Stimulated activated CD8-positive, alpha-beta memory T cell treated with anti-CD3 and anti-CD28 coated beads, Interleukin-7, amount 100 ng/mL, for 4 hours (primary cell): ENCODE measurements around the gene JAML.

Experiments used
- DNase-seq, 2 donors: peaks; one replicate each; pipeline ENCODE4 v3.0.0-alpha.2; 2020; ENCODE audit warnings: low read depth in 2 of 2

Gene JAML

DNA sequence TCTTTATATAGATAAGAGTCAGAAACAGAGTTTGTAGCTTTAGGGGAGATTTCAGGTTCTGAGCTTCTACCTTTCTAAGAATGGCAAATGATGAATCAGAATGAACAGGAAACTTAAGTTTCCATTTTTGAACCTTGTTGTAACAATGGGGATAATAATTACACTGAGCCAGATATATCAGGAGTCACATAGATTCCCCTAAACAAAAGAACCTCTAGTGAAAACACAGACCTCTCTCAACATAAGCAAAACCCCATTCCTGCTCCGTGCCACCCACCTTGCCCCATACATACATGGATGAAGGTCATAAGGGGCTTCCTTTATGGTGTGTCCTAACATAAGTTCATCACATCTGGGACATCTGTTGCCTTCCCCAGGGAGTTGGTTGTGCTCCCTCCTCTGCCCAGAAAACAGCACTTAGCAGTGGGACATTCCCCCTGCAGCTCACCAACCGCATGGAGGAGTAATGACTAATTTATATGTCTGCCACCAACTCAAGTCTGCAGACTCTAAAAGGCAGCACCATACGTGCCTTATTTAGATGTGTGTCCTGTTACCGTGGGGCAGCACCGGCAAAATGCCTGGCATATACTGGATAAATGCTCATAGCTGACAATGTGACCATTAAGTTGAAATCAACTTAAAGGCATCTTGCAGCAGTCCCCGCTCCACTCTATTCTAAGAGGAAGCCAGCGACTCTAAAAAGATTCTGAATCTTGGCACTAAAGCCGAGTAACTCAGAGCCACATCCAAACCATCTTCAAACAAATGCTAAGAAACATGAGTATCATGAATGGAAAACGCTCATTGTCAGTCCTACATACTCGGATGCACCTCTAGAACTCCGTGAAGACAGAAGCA, 8.0 kb downstream of the JAML start:
- DNase-seq, result peak in 1 of 2 donors; percentile 41

DNA sequence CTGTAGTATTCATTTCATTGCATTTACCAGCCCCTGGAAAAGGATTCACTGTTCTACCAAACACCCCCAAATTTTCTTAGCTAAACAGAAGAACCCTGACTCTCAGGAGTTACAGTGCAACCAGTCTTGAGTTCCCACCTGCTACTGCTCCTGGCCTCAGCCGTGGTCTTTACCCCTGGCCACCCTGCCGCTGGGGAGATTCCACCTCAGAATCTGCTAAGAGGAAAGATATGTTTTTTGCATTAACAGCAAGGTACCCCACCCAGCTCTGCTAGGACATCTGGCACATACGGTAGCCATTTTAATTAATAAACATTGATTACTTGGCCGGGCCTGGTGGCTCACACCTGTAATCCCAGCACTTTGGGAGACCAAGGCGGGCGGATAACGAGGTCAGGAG, 9.0 kb downstream of the JAML start:
- no peak for DNase-seq

DNA sequence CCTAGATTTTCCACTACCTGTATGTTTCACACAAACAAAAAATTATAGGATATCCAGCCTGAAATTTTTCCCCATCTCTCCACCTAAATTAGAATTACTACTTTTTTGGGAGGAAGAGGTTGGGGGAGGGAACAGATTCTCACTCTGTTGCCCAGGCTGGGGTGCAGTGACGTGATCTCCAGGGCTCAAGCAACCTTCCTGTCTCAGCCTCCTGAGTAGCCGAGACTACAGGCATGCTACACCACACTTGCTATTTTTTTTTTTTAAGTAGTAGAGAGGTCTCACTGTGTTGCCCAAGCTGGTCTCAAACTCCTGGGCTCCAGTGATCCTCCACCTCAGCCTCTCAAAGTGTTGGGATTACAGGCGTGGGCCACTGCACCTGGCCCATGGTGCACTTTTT, 9.5 kb downstream of the JAML start:
- DNase-seq, result no peak

DNA sequence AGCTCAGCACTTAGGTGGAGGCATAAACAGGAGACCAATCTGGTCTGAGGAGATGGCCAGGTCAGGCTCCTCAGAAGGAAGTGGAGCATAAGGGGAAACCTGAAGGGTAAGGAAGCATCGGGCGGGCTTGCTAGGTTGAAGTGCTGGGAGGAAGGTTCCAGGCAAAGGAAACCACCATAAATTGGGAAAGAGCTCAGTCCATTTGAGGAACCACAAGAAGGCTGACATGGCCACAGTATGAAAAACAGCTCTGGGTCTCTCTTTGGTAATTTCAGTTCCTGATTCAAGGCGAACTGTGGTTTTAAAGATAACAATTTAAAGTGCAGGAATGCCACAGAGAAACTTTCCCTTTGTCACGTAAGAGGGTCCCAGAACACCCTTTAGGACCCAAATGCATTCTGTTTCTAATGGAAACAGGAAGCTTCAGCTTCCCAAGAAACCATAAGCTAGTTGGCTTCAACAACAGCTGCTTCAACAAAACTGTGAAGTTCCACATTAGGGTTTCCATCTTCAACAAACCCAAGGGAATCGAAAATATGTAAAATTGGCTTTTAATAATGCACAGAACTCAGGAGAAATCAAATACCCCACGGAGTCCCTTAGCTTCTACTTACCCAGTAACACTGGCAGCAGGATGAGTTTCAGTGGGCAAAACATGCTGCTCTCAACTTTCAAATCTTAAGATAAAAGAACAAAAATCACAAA, 10.4 kb downstream of the JAML start:
- no peak for DNase-seq

DNA sequence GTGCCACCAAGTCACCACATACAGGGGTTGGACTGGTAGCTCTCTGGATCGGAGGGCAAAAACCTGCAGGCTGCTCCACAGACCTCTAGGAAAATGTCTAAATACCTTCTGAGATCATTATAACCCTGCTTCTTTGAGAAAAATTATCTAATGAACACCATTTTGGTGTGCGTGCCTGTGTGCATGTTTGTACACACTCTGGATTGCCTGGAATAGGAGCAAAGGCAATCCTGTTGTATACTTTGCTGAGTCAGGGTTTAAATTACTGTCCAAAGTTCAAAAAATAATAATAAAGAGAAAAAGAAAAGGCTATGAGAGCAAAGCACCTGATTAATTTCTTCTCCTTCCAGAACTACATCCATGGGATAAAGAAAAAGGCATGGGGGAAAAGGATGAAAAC, 11.0 kb downstream of the JAML start:
- DNase-seq, result no peak

DNA sequence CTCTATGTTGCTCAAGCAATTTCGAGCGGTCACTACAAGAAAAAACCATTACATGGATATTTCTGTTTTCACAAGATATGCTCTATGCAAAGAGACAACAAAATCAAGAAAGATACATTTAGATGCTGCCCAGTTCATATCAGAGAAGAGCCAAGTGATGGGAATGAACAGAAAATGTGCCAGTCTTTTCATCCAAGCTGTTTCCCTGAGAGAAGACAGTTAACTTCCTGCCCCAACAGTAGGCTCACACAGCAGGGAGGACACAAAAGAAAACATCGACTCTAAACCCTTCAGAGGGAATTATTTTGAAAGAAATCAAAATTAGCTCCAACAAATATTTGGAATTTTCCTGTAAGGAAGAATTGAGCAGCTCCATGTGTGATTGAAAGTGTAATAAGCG, 11.6 kb downstream of the JAML start:
- DNase-seq, result no peak

DNA sequence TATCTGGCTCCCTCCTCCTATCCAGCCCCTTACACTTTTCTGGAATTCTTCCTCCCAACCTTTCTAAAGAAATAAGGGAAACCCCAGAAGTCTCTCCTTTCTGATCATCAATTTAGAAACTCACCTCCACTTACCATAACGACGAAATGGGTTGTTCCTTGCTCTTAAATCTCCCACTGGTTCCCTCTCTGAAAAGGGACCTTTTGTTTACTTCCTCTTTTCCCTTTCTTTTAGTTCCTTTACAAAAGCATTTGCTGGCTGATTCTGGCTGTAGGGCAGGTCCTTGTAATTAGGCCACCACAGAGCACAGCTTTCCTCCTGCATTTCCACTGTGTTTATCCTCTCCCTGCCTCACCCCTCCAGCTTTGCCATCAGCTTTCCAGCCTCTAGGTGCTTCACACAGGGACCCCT, 12.0 kb downstream of the JAML start:
- no peak for DNase-seq

DNA sequence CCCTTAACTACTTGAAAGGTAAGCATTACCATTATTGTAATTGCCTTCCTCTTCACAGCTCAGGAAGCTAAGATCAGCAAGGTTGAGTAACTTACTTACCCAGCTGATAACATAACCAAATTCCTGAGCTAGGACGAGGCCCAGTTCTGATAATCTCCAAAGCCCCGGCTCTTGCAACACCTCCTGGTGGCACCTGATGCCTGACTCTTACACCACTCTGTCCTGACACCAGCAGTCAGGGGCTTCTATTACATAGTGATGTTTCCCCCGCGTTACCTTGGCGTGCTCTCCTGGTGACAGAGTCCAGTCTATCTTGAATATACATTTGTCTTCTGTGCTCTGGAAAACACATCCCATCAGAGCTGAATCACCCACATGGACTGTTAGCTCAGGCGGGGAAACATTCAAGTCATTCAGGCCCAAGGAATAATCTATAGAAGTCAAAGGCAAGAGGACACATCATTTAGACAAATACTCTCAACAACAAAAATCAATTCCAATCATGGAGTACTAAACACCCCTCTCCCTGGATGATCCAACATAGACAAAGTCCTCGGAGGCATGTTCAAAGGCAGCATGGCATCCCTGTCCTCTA, 12.6 kb downstream of the JAML start:
- DNase-seq, result no peak

DNA sequence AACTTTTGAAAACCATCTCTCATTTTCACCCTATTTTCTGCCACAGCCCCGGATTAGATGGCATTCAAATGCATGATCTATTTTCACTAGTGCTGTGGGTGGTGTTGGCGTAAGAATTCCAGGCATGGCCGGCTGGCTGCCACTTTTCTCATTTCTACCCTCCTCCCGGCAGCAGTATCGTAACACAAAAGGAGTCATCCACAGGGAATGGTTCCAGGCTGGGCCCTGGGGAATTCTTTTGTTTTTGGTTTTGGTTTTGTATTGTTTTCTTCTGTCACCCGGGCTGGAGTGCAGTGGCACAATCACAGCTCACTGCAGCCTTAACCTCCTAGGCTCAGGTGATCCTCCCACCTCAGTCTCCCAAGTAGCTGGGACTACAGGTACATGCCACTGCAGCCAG, 13.8 kb downstream of the JAML start:
- no peak for DNase-seq

DNA sequence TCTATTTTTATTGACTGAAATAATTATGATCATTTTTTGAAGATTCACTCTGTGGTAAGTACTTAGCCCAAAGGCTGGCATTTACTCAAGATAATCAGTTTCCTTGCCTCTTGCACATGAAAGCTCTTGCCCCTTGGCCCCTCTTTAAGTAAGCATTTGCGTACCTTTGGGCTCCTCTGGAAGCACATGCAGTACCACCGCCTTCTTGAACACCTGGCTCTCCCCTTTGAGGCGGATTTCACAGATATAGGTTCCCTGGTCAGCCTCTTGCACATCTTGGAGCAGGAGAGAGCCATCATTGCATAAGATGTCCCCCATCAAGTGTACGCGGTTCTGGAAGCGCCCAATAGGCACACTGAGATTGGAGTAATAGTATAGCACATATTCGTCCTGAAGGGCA, 14.5 kb downstream of the JAML start:
- DNase-seq, result no peak

DNA sequence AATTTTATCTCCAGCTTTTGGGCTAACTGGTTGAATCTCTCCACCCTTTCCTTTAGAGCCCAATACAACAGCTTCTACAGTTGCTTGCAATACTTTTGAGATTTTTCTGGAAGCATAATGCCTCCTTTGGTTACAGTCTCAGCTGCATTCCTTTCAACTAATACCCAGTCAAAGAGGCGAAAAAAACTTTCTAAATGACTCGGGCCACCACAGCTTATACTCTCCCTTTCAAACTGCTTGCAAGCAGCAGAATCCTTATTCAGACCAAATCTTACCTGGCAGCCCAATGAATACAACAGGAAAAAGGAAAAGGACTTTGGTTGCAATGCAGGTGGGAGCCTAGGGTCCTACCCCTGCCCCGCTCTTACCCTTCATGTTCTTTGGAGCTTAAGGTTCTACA, 15.8 kb downstream of the JAML start:
- no peak for DNase-seq

DNA sequence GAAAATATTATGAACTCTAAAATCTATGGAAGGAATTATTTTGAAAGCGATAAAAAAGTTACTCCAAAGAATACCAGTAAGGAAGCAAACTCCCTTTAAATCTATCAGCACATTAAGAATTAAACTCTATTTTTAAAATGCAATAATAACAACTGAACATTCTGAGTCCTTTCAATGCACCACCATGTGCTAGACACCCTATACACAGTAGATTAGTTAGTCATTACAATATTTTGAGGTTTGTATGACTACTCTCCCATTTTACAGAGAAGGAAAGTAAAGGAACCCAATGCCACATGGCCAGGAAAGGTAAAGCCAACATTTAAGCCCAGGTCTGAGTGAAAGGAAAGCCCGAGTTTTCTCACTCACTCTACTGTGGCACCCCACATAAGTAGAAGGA, 17.7 kb downstream of the JAML start:
- DNase-seq, result no peak

DNA sequence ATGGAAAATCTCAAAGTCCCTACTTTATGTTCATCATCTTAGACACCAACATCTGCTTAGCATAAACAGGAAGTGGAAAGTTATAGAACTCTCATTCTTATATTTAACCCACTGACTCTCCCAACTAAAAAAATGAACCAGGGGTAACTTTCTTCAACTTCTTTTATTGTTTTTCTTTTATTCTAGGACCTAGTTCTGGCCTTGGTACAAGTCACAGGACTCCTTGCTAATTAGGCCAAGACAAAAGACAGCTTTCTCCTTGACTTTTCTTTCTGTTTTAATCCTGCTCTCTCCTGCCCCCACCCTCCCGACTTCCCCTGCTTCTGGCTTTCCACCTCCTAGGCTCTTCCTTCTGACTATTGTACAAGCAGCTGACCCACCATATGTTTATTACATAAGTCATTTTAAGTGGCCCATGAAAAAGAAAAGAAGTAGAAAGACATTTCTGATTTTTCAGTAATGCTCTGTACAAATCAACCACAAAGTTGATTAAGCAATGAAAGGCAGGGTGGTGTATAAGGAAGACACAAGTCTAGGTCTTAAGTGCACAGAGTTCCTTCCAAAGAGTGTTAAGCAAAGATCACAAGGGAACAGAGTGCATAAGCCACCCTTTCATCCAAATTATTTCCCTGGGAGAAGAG, 18.3 kb downstream of the JAML start:
- DNase-seq, result no peak

DNA sequence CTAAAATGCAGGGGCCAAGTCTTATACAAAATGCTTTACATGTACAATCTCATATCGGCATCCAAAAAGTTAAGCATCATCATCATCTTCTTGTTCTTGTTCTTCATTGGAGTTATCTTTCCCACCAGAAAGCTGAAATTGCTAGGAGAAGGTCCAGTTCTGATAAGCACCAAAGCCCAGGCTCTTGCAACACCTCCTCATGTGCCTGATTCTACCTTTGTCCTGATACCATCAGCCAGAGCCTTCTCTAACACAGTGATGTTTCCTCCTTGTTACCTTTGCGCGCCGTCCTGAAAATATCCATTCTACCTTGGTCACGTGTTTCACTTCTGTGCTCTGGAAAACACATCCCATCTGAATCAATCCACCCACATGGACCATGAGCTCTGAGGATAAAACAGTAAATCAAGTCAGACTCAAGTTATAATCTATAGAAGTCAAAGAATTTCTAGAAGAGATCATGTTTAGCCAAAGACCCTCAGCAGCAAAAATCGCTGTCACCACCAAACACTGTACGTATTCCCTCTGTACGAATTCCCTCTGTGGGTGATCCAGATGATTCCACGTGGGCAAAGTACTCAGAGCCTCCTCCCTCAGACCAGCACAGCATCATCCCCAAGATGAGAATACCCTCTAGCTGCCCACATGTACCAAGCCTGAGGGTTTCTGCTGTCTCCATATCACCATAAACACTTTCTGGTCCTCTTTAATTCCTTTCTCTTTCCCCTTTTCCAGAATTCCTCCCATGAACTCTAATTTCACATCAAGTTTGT, 19.0 kb downstream of the JAML start:
- DNase-seq, result no peak

DNA sequence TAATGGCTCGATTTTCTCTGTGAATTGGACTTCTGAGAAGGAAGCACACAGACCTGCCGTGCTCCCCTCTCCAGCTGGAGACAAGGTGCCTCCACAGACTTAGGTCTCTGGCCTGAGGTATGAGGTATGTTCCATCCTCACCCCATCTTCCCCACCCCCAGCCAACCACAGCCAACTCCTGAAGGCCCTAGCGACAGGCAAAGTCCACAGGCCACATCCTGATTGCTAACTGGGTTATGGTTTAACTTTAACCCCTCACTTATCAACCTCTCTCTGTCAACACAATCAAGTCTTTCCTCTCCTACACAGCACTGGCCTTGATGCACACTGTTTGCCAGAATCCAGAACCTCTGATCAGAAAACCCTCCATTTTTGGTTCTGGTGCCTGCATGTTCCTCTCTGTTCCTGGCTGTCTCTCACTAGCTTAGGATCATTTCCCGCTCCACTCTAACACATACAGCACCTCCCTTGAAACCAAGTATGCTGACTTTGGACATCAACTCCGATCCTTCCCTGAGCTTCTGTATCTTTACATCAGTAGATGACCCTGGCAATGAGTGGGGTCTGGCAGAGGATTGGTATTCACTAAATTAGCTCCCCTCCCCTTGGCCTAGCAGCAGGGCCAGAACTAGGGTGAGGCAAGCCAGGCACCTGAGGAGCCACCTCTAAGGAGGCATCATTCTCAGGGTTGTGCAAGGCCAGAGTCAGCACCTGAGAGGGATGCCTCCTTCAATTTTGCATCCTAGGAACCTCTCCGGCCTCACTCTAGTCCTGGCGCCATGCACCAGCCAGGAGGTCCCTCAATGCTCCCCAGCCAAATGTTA, 22.0 kb downstream of the JAML start:
- DNase-seq, result peak in 1 of 2 donors; percentile 43

DNA sequence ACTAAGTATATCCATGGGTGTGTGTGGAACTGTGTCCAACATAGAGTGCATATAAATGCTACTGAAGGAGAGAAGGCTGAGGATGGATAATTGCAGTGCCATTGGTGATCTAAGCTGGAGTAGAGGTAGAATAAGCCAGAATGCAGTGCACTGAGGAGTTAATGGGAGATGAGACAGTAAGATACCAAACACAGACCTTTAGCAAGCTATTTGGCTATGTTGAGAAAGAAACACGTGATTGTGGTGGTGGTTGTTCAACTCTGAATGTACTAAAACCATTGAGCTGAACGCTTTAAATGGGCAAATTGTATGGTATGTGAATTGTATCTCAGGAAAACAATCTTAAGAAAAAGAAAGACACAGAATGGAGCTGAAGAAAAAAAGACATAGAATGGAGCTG, 22.8 kb downstream of the JAML start:
- DNase-seq, result no peak

DNA sequence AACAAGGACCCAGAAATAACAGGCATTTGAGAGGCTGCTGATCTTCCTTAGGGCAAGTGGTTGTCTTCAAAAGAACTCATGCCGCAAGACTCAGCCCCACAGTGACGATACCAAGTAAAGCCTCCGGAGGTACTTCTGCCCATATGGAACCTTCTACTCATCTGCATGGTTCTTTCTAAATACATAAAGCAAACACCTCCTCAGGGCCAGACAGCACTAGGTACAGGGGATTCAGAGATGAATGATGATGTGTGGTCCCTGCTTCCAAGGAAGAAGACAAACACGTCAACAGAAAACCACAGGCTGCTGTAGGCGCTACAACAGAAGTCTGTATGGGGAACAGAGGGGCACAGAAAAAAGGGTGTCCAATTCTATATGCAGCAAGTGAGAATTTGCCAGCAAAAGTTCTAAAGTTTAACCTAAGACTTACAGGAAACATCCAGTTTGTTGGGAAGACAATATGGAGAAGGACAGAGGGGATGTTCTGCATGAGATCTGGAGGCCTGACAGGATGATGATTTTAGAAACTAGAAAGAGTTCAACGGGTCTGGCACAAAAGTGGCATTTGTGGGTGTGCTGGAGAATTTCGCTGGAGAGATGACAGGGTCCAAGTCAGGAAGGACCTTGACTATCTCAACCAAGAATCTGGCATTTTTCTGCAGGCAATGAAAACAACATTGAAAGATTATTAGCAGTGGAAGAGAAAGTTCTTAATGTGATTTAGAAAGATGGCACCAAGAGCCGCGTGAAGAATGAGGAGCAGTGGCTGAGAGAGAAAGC, 23.7 kb downstream of the JAML start:
- DNase-seq, result peak; percentile 51 to 73

DNA sequence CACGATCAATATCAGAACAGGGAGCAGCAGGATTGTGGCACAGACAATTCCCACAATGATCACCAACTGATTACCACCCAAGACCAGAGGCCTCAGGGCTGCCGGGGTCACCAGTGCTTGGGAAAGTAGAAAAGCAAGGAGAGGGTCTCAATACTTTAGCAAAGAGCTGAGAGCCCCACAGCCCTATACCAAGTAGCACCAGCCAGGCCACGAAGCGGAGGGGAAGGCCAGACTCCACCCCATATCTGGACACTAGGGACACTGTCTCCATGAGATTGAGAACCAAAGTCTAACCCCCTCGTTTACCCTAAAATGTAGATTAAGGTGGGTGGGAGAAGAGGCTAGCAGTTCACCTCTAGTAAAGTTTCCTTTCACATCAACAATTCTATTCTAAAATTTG, 24.3 kb downstream of the JAML start:
- DNase-seq, result no peak

DNA sequence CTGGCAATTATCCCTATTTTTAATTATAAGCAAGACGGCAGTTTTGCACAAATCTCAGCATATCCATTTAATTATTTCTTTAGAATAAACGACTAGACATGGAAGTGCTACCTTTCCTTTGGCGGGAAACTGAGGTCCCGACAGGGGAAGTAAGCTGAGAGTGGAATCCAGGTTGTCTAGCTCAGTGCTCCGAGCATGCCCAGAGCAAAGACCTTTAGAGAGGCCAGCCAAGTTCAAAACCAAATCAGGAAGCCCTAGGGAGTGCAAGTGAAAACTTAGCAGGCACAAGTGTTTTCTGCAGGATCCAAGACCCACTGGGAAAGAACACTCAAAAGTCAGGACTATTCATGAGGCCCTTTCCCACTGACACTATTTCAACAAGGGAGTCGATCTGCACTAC, 25.7 kb downstream of the JAML start:
- DNase-seq, result no peak

DNA sequence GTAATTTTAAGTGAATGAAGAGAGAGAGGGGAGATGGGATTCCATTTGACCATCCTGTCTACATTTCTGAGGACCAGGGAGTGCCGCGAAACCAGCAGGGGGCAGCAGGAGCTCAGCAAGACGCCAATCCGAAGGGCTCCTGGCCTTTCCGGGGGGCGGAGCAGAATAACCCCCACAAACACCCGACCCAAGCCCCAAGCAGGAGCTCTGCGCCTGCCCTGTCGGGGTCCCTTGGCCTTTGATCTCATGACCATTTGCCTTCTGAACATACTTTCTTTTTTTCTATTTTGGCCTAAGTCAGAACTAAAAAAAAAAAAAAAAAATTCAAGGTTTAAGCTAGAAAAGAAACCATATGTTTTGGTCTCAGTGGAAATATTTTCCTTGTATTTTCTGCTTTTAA, 26.4 kb downstream of the JAML start:
- DNase-seq, result peak; percentile 70 to 78
